ENCODE results near the gene F2. TPM values are rescaled to one million over a fixed set of nuclear protein-coding genes. Genes with fewer than 3 reads are reported as not detected.
"Not testable (repeated sequence)": the region's sequence is repeated elsewhere in the genome, so short reads cannot be mapped to it uniquely, and the experiment has no call there.

Gene F2
- total RNA-seq, result 0.19 TPM in 1 of 2 replicates, not detected in the other
- long read RNA-seq, result 0 reads

- TF ChIP-seq, protein P1, sequence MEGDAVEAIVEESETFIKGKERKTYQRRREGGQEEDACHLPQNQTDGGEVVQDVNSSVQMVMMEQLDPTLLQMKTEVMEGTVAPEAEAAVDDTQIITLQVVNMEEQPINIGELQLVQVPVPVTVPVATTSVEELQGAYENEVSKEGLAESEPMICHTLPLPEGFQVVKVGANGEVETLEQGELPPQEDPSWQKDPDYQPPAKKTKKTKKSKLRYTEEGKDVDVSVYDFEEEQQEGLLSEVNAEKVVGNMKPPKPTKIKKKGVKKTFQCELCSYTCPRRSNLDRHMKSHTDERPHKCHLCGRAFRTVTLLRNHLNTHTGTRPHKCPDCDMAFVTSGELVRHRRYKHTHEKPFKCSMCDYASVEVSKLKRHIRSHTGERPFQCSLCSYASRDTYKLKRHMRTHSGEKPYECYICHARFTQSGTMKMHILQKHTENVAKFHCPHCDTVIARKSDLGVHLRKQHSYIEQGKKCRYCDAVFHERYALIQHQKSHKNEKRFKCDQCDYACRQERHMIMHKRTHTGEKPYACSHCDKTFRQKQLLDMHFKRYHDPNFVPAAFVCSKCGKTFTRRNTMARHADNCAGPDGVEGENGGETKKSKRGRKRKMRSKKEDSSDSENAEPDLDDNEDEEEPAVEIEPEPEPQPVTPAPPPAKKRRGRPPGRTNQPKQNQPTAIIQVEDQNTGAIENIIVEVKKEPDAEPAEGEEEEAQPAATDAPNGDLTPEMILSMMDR (IDR thresholded peaks at IDR 0.05), result no peak
- no peak for DNase-seq (ENCODE audit: extremely low spot score, unreplicated experiment)
- no peak within 1 kb of the TSS for H3K4me3 Mint-ChIP-seq (ENCODE audit: unreplicated experiment)
Measured at GRCh38 chr11:46719048-46719542, at the start of gene F2. TSS of gene F2 (plus strand) at chr11:46719213. CDS start at chr11:46719236, 23 bp downstream.

GRCh38 chr11:46669711-46670139, 49.3 kb upstream of the F2 start:
- Mint-ChIP-seq H3K9me3 (ENCODE audit: unreplicated experiment) (no peaks in the 10 kb centered on the region), H3K36me3 (ENCODE audit: unreplicated experiment) (peaks cover 49% of the 10 kb centered on the region), H3K4me3 (ENCODE audit: unreplicated experiment) (no peak overlapping the region), H3K27me3 (ENCODE audit: unreplicated experiment) (no peaks in the 10 kb centered on the region), H3K4me1 (ENCODE audit: unreplicated experiment) (peaks cover 10% of the 10 kb centered on the region), H3K27ac (ENCODE audit: unreplicated experiment) (no peak overlapping the region)
- DNase-seq (ENCODE audit: extremely low spot score, unreplicated experiment), result no peak
- TF ChIP-seq, protein P1 (IDR thresholded peaks at IDR 0.05), result no peak

More at GRCh38 chr11:46719048-46719542, at the start of gene F2:
- Mint-ChIP-seq H3K27ac (ENCODE audit: unreplicated experiment) (no peak within 1 kb of the TSS), H3K4me1 (ENCODE audit: unreplicated experiment) (peaks cover 22% of the 10 kb centered on the region), H3K27me3 (ENCODE audit: unreplicated experiment) (no peaks in the 10 kb centered on the region), H3K9me3 (ENCODE audit: unreplicated experiment) (no peaks in the 10 kb centered on the region), H3K36me3 (ENCODE audit: unreplicated experiment) (no peaks in the 10 kb centered on the region)

DNA sequence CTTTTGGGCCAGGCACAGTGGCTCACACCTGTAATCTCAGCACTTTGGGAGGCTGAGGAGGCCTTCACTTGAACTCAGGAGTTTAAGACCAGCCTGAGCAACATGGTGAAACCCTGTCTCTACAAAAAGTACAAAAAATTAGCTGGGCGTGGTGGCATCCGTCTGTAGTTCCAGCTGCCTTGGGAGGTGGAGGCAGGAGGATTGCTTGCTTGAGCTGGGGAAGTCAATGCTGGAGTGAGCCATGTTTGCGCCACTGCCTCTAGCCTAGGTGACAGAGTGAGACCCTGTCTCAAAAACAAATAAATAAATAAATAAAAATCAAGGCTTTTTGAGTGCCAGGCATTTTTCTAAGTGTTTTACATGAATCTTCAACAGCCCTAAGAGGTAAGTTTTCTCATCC, 48.5 kb upstream of the F2 start:
- H3K4me3 Mint-ChIP-seq (ENCODE audit: unreplicated experiment); H3K27me3 Mint-ChIP-seq (ENCODE audit: unreplicated experiment); H3K9me3 Mint-ChIP-seq (ENCODE audit: unreplicated experiment); H3K27ac Mint-ChIP-seq (ENCODE audit: unreplicated experiment); DNase-seq (ENCODE audit: extremely low spot score, unreplicated experiment): not testable (repeated sequence)
- peaks cover 17% of the 10 kb centered on the region for H3K4me1 Mint-ChIP-seq (ENCODE audit: unreplicated experiment)
- H3K36me3 Mint-ChIP-seq (ENCODE audit: unreplicated experiment), result peaks cover 41% of the 10 kb centered on the region

GRCh38 chr11:46671958-46672315, 47.1 kb upstream of the F2 start:
- no peaks in the 10 kb centered on the region for H3K9me3 Mint-ChIP-seq (ENCODE audit: unreplicated experiment)
- no peak for DNase-seq (ENCODE audit: extremely low spot score, unreplicated experiment)
- H3K27ac Mint-ChIP-seq (ENCODE audit: unreplicated experiment), result no peak overlapping the region
- no peaks in the 10 kb centered on the region for H3K27me3 Mint-ChIP-seq (ENCODE audit: unreplicated experiment)
- peaks cover 15% of the 10 kb centered on the region for H3K4me1 Mint-ChIP-seq (ENCODE audit: unreplicated experiment)
- no peak overlapping the region for H3K4me3 Mint-ChIP-seq (ENCODE audit: unreplicated experiment)
- peaks cover 30% of the 10 kb centered on the region for H3K36me3 Mint-ChIP-seq (ENCODE audit: unreplicated experiment)
- TF ChIP-seq, protein P1 (IDR thresholded peaks at IDR 0.05), result no peak

DNA sequence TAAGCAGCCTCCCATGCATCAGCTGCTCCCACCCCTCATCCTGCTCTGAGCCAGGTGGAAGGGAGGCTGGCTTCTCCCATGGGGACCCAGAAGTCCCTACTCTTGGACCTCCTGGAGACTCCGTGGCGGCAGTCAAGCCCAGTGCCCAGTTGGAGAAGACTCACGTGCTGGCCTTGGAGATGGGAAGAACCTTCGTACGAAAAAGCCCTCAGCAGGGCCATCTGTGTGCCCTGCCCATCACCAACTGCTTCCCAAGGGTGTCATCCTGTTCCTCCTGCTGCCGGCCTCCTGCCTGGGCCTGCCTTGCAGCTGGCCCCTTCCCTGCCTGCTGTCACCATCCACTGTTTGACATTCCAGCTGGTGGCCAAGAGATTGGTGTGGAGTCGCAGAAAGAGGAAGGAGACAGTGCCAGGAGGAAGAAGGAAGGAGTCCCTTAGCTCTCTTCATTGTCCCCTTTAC, 46.6 kb upstream of the F2 start:
- TF ChIP-seq, protein P1 (IDR thresholded peaks at IDR 0.05), result no peak
- Mint-ChIP-seq H3K9me3 (ENCODE audit: unreplicated experiment) (no peaks in the 10 kb centered on the region), H3K27me3 (ENCODE audit: unreplicated experiment) (no peaks in the 10 kb centered on the region), H3K4me1 (ENCODE audit: unreplicated experiment) (peaks cover 15% of the 10 kb centered on the region), H3K36me3 (ENCODE audit: unreplicated experiment) (peaks cover 30% of the 10 kb centered on the region), H3K27ac (ENCODE audit: unreplicated experiment) (no peak overlapping the region), H3K4me3 (ENCODE audit: unreplicated experiment) (no peak overlapping the region)
- no peak for DNase-seq (ENCODE audit: extremely low spot score, unreplicated experiment)

Data from osteocyte (in vitro differentiated cells).